ENCODE data around the gene PARP2. TPM values are rescaled to one million over a fixed set of nuclear protein-coding genes. Genes with fewer than 3 reads are reported as not detected.

PARP2 gene
- polyA plus RNA-seq, 1 experiment, result 8.2 TPM

GRCh38 chr14:20365928-20366327, 22.5 kb downstream of the PARP2 start:
- no peak for TF ChIP-seq CTCF (IDR thresholded peaks at IDR 0.05; ENCODE audit: insufficient read depth, low read depth, low read length)
- no peak for DNase-seq (ENCODE audit: low read depth)
- Histone ChIP-seq H3K27me3 (ENCODE audit: control insufficient read depth, insufficient read depth, low read length) (no peaks in the 10 kb centered on the region), H3K36me3 (ENCODE audit: control insufficient read depth, insufficient read depth, low read length) (peaks cover 8% of the 10 kb centered on the region), H3K4me3 (ENCODE audit: low read depth, low read length) (no peak overlapping the region)
- ChIA-PET POLR2A (no interaction called here), CTCF (no interaction called here)

GRCh38 chr14:20372796-20373195, 29.4 kb downstream of the PARP2 start:
- DNase-seq (ENCODE audit: low read depth), result no peak
- CTCF ChIA-PET, result interaction anchor here (2.2 kb wide), 1 partner anchor 46 kb away, joined by 4 read pairs; no protein-coding TSS in a partner anchor
- Histone ChIP-seq H3K4me3 (ENCODE audit: low read depth, low read length) (no peak overlapping the region), H3K27me3 (ENCODE audit: control insufficient read depth, insufficient read depth, low read length) (no peaks in the 10 kb centered on the region), H3K36me3 (ENCODE audit: control insufficient read depth, insufficient read depth, low read length) (peaks cover 34% of the 10 kb centered on the region)
- no peak for TF ChIP-seq CTCF (IDR thresholded peaks at IDR 0.05; ENCODE audit: insufficient read depth, low read depth, low read length)
- POLR2A ChIA-PET, result no interaction called here

- ChIA-PET CTCF (no interaction called here), POLR2A (no interaction called here)
- Histone ChIP-seq H3K4me3 (ENCODE audit: low read depth, low read length) (no peak overlapping the region), H3K27me3 (ENCODE audit: control insufficient read depth, insufficient read depth, low read length) (no peaks in the 10 kb centered on the region), H3K36me3 (ENCODE audit: control insufficient read depth, insufficient read depth, low read length) (peaks cover 49% of the 10 kb centered on the region)
- no peak for DNase-seq (ENCODE audit: low read depth)
- TF ChIP-seq CTCF (IDR thresholded peaks at IDR 0.05; ENCODE audit: insufficient read depth, low read depth, low read length), result no peak
These were observed 32.0 kb downstream of the PARP2 start for GRCh38 chr14:20375471-20375870.

GRCh38 chr14:20376071-20376588, 32.7 kb downstream of the PARP2 start:
- H3K27me3 ChIP-seq (ENCODE audit: control insufficient read depth, insufficient read depth, low read length), result no peaks in the 10 kb centered on the region
- H3K4me3 ChIP-seq (ENCODE audit: low read depth, low read length), result no peak overlapping the region
- ChIA-PET CTCF (no interaction called here), POLR2A (no interaction called here)
- peaks cover 52% of the 10 kb centered on the region for H3K36me3 ChIP-seq (ENCODE audit: control insufficient read depth, insufficient read depth, low read length)
- no peak for TF ChIP-seq CTCF (IDR thresholded peaks at IDR 0.05; ENCODE audit: insufficient read depth, low read depth, low read length)
- DNase-seq (ENCODE audit: low read depth), result no peak

- Histone ChIP-seq H3K4me3 (ENCODE audit: low read depth, low read length) (no peak overlapping the region), H3K27me3 (ENCODE audit: control insufficient read depth, insufficient read depth, low read length) (no peaks in the 10 kb centered on the region), H3K36me3 (ENCODE audit: control insufficient read depth, insufficient read depth, low read length) (peaks cover 56% of the 10 kb centered on the region)
- no peak for DNase-seq (ENCODE audit: low read depth)
- CTCF ChIA-PET, result no interaction called here
- no peak for TF ChIP-seq CTCF (IDR thresholded peaks at IDR 0.05; ENCODE audit: insufficient read depth, low read depth, low read length)
- POLR2A ChIA-PET, result interaction anchor here (0.6 kb wide), 1 partner anchor 141 kb away, joined by 10 read pairs; no protein-coding TSS in a partner anchor
These were observed 33.7 kb downstream of the PARP2 start for GRCh38 chr14:20377171-20377570.
